Upper lobe of left lung (tissue), 4 donors: ENCODE data around the gene HIP1.

ENCODE experiments used
- POLR2A ChIP-seq, 4 donors: fragments of 450-650 bp; IDR thresholded peaks; one replicate each; pipeline ENCODE4 v1.5.1; 2016 to 2017; ENCODE audit warnings: antibody characterized with exemption in 4 of 4, mild to moderate bottlenecking in 2 of 4
- TF ChIP-seq, protein P1 (sequence below), 6 experiments: fragments of 450-650 bp in 4 of 6; fragments of 200-600 bp in 2 of 6; sonication (generic) in 2 of 6; IDR thresholded peaks; one replicate each; pipeline ENCODE4 v1.5.1; 2016 to 2019; ENCODE audit warnings: antibody characterized with exemption in 6 of 6

DNA sequence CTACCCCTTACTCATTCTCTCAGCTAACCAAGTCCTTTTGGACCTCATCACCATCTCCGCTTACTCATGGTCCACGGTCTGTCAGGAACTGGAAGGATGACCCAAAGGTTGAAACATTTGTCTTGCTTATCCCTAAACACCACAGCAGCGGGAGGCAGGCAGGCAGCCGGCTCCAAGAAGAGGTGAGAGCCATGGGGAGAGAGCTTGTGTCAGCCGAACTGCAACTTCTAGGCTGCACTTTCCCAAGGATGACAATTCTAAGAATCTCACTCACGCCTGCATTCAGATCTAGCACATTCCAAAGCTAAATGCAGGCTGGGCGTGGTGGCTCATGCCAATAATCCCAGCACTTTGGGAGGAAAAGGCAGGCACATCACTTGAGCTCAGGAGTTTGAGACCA is 160.7 kb downstream of the HIP1 start:
- TF ChIP-seq POLR2A (IDR thresholded peaks at IDR 0.05) = no peak
- TF ChIP-seq, protein P1, sequence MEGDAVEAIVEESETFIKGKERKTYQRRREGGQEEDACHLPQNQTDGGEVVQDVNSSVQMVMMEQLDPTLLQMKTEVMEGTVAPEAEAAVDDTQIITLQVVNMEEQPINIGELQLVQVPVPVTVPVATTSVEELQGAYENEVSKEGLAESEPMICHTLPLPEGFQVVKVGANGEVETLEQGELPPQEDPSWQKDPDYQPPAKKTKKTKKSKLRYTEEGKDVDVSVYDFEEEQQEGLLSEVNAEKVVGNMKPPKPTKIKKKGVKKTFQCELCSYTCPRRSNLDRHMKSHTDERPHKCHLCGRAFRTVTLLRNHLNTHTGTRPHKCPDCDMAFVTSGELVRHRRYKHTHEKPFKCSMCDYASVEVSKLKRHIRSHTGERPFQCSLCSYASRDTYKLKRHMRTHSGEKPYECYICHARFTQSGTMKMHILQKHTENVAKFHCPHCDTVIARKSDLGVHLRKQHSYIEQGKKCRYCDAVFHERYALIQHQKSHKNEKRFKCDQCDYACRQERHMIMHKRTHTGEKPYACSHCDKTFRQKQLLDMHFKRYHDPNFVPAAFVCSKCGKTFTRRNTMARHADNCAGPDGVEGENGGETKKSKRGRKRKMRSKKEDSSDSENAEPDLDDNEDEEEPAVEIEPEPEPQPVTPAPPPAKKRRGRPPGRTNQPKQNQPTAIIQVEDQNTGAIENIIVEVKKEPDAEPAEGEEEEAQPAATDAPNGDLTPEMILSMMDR (IDR thresholded peaks at IDR 0.05) = no peak
